CD4-positive, alpha-beta T cell (primary cell): Measurements from ENCODE around the gene GLIS1. TPM values are rescaled to one million over a fixed set of nuclear protein-coding genes. Genes with fewer than 3 reads are reported as not detected.

Experiments
- ATAC-seq: fragments of 200-7000 bp; cut with Tn5 transposase; one replicate; pipeline ENCODE4 v1.10.0; 2022; ENCODE audit warnings: mild to moderate bottlenecking; ENCODE audit not compliant: poor library complexity
- CTCF ChIA-PET: fragments of 350-600 bp; sonication (Branson Sonifier 250); formaldehyde crosslinking; loops from one replicate; lab custom pipeline; 2021; ENCODE audit warnings: antibody characterized with exemption, inconsistent platforms; lab: Charles Lee
- POLR2A ChIA-PET: fragments of 350-600 bp; sonication (Branson Sonifier 250); formaldehyde crosslinking; loops from one replicate; lab custom pipeline; 2021; ENCODE audit warnings: antibody characterized with exemption, inconsistent platforms; lab: Charles Lee
- DNase-seq, 14 experiments: peaks; one replicate each; pipeline ENCODE4 v3.0.0-alpha.2; 2013 to 2020; ENCODE audit warnings: mixed read lengths in 2 of 14
- H3K27ac ChIP-seq, 2 donors: one replicate each; pipeline versions ENCODE4 v1.5.1 to v1.7.0; 2013; ENCODE audit warnings: low read length in 2 of 2, low read depth in 1 of 2, mild to moderate bottlenecking in 1 of 2
- H3K27me3 ChIP-seq, 2 experiments: 1 replicate in 1 of 2; 2 replicates in 1 of 2; pipeline versions ENCODE4 v1.6.1 to v1.7.0; 2013; ENCODE audit warnings: low read length in 2 of 2, control low read depth in 1 of 2, mild to moderate bottlenecking in 1 of 2, moderate library complexity in 1 of 2; ENCODE audit not compliant: insufficient read depth in 2 of 2, control insufficient read depth in 1 of 2
- H3K36me3 ChIP-seq: one replicate; pipeline ENCODE4 v1.6.1; 2013; ENCODE audit warnings: low read length, control low read depth; ENCODE audit not compliant: insufficient read depth
- H3K4me1 ChIP-seq: one replicate; pipeline ENCODE4 v1.6.1; 2013; ENCODE audit warnings: low read length, control low read depth; ENCODE audit not compliant: insufficient read depth
- H3K4me3 ChIP-seq: one replicate; pipeline ENCODE4 v1.5.1; 2013; ENCODE audit warnings: mild to moderate bottlenecking, low read length, moderate library complexity
- H3K9me3 ChIP-seq, 2 experiments: 1 replicate in 1 of 2; 2 replicates in 1 of 2; pipeline versions ENCODE4 v1.6.1 to v1.7.0; 2013; ENCODE audit warnings: low read length in 2 of 2, mild to moderate bottlenecking in 2 of 2, control low read depth in 1 of 2, moderate library complexity in 1 of 2; ENCODE audit not compliant: control insufficient read depth in 1 of 2, insufficient read depth in 1 of 2
- H3K27ac Mint-ChIP-seq: one replicate; pipeline ENCODE4 v1.8.0; 2020; ENCODE audit warnings: mixed read lengths
- H3K27me3 Mint-ChIP-seq: one replicate; pipeline ENCODE4 v1.8.0; 2021; ENCODE audit warnings: mixed read lengths
- H3K36me3 Mint-ChIP-seq: one replicate; pipeline ENCODE4 v1.8.0; 2021; ENCODE audit warnings: low read depth, mixed read lengths
- H3K4me1 Mint-ChIP-seq: one replicate; pipeline ENCODE4 v1.8.0; 2021; ENCODE audit warnings: low read depth, mixed read lengths
- H3K4me3 Mint-ChIP-seq: one replicate; pipeline ENCODE4 v1.8.0; 2020; ENCODE audit warnings: mild to moderate bottlenecking, mixed read lengths
- H3K9me3 Mint-ChIP-seq: one replicate; pipeline ENCODE4 v1.8.0; 2020; ENCODE audit warnings: mixed read lengths
- CTCF ChIP-seq: fragments of 200-600 bp; IDR thresholded peaks from one replicate; pipeline ENCODE4 v1.8.0; 2022; ENCODE audit warnings: antibody characterized with exemption, mild to moderate bottlenecking
- intact Hi-C, 2 experiments: fragments of 100-400 bp; cut with DNase I in 1 of 2; cut with micrococcal nuclease in 1 of 2; formaldehyde crosslinking; loops; one replicate each; pipeline versions ENCODE4 v1.15.1 to v1.9.0; 2023 to 2025; cut with DNase I, micrococcal nuclease
- total RNA-seq, 174 experiments: library from RNA in 2 of 174; stranded (reverse) in 2 of 174; gene quantifications; one replicate each; pipeline ENCODE4 v1.2.3 and lab custom pipeline; 2021 to 2026

GLIS1 gene
- total RNA-seq, 2 experiments from 2014 or later = not detected

DNA sequence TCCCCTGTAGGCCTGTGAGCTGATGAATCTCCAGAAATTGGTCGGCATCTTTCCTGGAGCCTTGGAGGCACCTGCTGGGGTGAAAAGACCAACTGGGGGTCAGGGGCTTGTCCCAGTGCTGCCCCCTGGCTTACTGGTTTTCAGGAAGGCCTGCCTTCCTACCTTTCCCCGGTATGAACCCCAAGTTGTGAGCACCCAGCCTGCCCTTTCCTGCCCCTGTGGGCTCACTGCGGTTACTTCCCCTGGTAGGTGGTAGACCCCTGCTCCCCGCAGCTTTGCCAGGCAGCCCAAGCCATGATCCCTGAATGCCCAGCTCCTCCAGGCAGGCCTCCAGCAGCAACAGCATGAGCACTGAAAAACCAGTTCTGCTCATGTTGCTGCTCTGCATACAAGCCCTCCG, 269.6 kb downstream of the GLIS1 start:
- Histone ChIP-seq H3K27ac (no peak overlapping the region), H3K27me3 (no peaks in the 10 kb centered on the region), H3K4me1 (no peaks in the 10 kb centered on the region), H3K4me3 (no peak overlapping the region), H3K36me3 (no peaks in the 10 kb centered on the region), H3K9me3 (no peaks in the 10 kb centered on the region)
- ATAC-seq (no peak), DNase-seq (no peak)
- Mint-ChIP-seq H3K4me3 (no peak overlapping the region), H3K36me3 (no peaks in the 10 kb centered on the region), H3K27me3 (no peaks in the 10 kb centered on the region), H3K27ac (no peak overlapping the region), H3K9me3 (no peaks in the 10 kb centered on the region), H3K4me1 (no peaks in the 10 kb centered on the region)
- TF ChIP-seq CTCF = no peak
- ChIA-PET CTCF (no interaction called here), POLR2A (no interaction called here)
- intact Hi-C loops = no loop called here

DNA sequence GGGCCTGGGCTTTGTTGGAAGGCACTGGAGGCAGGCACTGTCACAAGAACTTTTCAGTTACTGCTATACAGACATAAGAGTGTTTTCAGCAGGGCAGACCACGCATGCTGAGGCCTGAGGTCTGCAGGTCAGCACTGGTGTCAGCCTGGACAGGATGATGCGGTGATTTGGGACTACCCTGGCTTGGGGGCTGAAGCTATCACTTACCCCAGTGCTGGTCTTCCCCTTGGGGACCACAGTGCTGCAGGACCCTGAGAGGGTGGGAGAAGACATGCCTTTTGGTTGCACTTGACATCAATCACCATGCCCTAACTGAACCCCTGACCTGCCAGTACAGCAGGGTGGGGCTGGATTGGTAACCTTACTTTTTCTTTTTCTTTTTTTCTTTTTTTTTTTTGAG, 270.6 kb downstream of the GLIS1 start:
- H3K9me3 ChIP-seq = no peaks in the 10 kb centered on the region
- H3K27ac ChIP-seq = no peak overlapping the region
- H3K36me3 Mint-ChIP-seq = no peaks in the 10 kb centered on the region
- CTCF ChIA-PET = no interaction called here
- H3K27me3 Mint-ChIP-seq = no peaks in the 10 kb centered on the region
- H3K4me1 ChIP-seq = no peaks in the 10 kb centered on the region
- no peaks in the 10 kb centered on the region for H3K36me3 ChIP-seq
- no peak for ATAC-seq
- no peaks in the 10 kb centered on the region for H3K9me3 Mint-ChIP-seq
- H3K4me3 ChIP-seq = no peak overlapping the region
- no peak for TF ChIP-seq CTCF
- POLR2A ChIA-PET = no interaction called here
- intact Hi-C loops = no loop called here
- no peak overlapping the region for H3K27ac Mint-ChIP-seq
- H3K4me1 Mint-ChIP-seq = no peaks in the 10 kb centered on the region
- no peaks in the 10 kb centered on the region for H3K27me3 ChIP-seq
- H3K4me3 Mint-ChIP-seq = no peak overlapping the region
- no peak for DNase-seq

DNA sequence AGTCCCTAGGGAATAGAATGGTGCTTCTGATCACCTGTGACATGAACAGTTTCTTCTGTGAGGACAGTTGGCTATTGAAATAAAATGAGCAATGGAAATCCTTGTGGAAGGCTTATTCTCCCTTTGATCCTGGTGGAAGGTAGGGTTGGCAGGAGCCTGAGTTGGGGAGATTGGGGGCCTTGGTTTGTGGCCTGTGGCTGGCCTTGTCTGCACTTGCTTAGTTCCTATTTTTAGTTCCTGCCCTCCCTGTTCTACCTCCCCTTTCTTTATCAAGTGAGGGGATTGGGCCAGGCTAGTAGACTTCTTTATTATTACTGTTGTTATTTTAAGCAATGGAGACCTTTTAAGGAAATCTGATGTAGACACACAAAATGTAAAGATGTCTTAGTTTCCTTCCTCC, 271.6 kb downstream of the GLIS1 start:
- Mint-ChIP-seq H3K27ac (no peak overlapping the region), H3K9me3 (no peaks in the 10 kb centered on the region), H3K4me3 (no peak overlapping the region), H3K36me3 (no peaks in the 10 kb centered on the region), H3K4me1 (no peaks in the 10 kb centered on the region), H3K27me3 (no peaks in the 10 kb centered on the region)
- DNase-seq (no peak), ATAC-seq (no peak)
- Histone ChIP-seq H3K36me3 (no peaks in the 10 kb centered on the region), H3K9me3 (no peaks in the 10 kb centered on the region), H3K27ac (no peak overlapping the region), H3K4me3 (no peak overlapping the region), H3K27me3 (no peaks in the 10 kb centered on the region), H3K4me1 (no peaks in the 10 kb centered on the region)
- TF ChIP-seq CTCF = no peak
- ChIA-PET POLR2A (no interaction called here), CTCF (interaction anchor here (0.6 kb wide), 1 partner anchor 189 kb away, joined by 3 read pairs; no protein-coding TSS in a partner anchor)
- intact Hi-C loops = no loop called here
